NCI-H1092 (cell line): ENCODE results near the gene FAM32A.

Experiments used
- DNase-seq: peaks from one replicate; lab custom pipeline; 2025; lab: John Stamatoyannopoulos, UW

Gene FAM32A

DNA sequence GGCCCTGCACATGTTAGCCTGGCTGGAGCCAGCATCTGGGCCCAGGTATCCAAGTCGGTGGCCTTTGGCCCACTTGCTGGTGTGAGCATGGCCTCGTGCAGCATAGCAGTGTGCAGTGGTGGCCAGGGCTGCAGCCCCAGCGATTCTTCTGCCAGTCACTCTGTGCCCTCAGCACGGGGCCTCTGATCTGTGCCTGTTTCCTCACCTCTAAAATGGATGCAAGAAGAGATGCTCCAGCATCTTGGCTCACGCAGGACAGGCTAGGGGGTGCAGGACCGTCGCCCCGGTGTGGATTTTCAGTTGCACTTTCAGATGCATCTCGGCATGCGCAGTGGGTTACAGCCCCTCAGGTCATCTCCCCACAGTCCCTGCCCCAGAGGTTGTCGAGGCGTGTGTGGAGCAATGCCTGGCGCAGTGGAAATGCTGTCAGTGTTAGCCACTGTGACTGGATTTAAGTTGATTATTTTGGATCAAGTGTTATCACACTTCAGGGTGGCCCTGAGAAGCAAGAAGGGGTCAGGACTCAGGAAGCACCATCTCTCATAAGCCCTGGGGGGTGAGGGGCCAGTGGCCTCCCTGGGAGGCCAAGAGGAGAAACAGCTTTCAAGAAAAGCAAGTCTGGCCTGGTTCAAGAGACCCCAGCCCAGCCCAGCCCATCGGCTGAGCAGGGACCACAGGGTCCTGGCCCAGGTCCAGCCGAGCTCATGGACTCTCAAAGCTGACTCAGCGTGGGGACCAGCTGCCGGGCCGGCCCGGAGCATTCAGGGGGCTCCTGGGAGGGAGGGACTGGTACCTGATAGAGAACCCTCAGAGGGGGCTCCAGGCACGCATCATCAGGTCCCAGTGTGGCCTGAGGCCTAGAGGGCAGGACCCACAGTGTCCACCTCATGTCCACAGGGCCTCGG is 40.3 kb downstream of the FAM32A start:
- no peak for DNase-seq

DNA sequence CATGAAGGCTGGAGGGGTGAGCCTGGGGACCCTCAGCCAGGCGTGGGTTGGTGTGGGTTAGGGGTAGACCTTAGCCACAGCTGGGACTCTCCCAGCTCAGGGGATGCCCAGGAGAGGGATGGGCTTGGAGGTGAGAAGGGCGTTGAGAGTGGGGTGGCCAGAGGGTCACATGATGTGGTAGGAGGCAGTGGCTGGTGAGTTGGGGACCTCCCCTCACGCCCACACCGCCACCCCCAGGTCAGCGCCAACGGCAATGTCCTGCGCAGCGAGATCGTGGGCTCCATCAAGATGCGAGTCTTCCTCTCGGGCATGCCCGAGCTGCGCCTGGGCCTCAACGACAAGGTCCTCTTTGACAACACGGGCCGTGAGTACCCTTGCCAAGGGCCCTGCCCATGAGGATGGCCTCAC is 41.0 kb downstream of the FAM32A start:
- DNase-seq, result no peak

DNA sequence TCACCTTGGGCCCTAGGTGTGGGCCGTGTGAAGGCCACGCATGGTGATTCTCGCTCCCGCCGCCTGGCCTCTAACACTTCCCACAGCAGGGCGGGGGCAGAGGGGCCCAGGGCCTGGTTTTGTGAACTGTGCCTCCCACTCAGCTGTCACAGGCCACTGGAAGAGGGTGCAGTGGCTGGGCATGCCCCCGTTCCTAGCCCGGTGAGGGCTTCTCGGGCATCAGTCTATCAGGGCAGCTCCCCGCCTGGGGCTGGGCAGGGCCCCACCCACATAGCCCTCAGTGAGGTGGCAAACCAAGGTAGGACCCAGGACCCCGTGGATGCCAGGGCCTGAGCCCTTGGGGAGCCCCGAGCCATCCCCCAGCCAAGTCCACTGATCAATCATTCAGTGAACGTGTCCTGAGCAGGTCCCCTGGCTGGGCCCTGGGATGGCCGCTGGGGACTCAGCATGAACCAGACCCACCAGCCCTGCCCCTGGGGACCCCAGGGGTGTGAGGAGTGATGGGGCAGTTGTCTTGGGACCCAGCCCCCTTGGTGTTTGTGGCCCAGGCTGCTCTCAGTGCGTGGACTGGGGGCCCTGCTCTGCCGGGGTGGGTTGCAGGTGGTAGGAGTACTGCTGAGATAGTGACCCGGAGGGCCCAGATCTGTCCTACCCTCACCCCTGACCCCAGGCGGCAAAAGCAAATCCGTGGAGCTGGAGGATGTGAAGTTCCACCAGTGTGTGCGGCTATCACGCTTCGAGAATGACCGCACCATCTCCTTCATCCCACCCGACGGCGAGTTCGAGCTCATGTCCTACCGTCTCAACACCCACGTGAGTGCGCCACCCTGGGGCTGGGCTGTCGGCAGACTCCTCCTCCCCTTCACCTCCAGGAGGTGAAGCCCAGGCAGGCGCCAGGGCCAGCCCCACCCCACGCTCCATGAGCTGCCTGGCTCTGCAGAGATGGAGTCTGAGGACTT is 41.9 kb downstream of the FAM32A start:
- DNase-seq, result no peak

DNA sequence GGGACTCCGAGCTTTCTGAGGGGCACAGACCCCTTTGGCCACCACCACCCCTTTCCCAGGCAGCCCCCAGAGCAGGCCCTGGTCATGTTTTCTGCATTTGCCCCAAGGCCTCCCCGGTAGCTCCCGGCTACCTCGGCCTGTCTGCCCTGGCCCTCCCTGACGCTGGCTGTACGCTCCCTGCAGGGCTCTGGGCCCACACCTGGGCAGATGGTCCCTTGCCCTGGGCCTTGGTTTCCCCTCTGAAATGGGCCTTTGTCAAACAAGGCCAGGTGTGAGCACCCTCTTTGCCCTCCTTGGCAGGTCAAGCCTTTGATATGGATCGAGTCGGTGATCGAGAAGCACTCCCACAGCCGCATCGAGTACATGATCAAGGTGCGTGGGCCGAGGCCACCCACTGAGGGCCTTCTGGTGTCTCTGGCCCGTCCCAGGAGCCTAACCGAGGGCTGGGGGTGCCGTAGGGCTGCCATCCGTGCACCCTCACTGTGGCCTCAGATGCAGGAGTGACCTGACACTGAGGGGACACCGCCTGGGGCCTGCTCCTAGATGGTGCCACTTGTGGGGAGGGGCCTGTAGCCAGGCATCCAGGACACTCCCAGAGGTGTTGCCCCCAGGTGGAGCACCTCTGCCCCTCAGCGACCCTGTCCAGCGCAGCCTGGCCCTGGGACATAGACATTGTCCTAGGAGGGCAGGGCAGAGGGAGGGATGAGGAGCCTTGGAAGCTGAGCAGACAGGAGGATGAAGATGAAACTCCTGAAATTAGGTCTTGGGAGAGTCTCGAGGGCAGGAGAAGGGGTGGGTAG is 42.8 kb downstream of the FAM32A start:
- DNase-seq, result no peak

GRCh38 chr19:16228637-16229321 is 43.6 kb downstream of the FAM32A start:
- no peak for DNase-seq

DNA sequence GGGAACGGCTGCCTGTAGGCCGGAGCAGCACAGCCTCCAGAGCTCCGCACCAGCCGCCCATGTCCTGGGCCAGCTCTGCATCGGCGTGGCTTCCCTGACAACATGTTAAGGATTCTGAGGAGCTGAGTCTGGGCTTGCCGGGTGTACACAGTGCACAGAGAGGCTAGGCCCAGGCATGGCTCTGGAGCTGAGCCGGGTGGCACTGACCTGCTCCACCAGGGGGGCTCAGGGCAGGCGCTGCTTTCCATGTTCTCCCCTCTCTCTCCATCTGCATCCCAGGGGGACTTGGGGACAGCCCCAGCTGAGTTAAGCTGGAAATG is 44.1 kb downstream of the FAM32A start:
- DNase-seq, result no peak

- DNase-seq, result no peak
Observed at GRCh38 chr19:16232127-16232526, 46.9 kb downstream of the FAM32A start.

GRCh38 chr19:16232568-16232967 is 47.4 kb downstream of the FAM32A start:
- no peak for DNase-seq

DNA sequence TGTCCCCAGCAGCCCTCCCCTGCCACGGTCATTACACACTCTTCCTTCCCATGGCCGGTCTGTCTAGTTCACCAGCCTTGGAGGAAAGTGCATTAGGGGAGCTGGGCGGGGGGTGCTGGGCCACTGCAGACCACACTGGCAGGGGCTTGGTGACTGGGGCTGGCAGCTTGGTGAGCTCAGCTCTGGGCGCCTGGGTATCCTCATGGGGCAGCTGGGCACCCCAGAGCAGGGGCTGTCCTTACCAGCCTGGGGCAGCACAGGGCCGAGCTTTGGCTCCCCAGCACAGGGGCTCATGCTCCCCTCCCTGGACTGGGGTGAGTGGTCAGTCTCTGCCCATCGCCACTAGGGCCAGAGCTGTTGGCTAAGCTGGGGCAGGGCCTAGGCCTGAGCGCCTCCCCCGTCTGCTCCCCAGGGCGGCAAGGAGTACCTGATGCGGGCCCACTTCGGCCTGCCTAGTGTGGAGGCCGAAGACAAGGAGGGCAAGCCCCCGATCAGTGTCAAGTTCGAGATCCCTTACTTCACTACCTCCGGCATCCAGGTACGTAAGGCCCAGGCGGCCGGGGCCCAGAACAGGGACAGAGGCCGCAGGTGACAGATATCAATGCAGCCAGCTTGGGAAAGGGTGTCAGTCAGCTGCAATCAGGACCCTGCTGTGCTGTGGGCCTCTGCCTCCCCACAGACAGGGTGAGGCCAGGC is 48.0 kb downstream of the FAM32A start:
- DNase-seq, result no peak

DNA sequence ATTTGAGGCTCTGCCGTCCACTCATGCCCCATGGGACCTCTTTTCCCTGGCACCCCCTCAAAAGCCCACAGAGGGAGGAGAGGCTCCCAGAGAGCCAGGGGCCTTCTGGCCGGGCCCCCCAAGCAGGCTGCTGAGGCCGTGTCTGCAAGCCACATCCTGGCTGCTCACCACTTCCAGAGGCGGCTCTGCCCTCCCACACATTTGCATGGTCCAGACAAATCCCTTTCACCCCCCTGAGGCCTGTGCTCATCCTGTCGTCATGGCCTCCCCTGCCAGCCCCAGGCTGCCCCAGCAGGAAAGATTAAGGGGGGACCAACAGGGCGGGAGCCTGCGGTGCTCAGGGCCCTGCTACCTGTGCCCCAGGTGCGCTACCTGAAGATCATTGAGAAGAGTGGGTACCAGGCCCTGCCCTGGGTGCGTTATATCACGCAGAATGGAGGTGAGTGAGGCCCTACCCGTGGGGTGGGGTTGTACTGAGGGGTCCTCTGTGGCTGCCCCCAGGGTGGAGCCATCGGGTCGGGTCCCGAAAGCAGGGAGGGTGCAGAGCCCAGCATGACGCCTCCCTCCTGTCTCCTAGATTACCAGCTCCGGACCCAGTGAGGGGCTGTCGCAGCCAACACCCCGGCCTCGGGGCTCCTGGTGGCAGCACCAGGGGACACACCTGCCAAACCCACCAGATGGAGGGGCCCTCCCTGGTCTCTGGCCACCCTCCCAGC is 48.8 kb downstream of the FAM32A start:
- DNase-seq, result no peak

- DNase-seq, result no peak
Observed at GRCh38 chr19:16234552-16235445, 49.6 kb downstream of the FAM32A start.

- no peak for DNase-seq
Observed at GRCh38 chr19:16235811-16236652, 50.8 kb downstream of the FAM32A start.
